Neural crest cell (in vitro differentiated cells): ENCODE measurements around the gene NRG3. TPM values are rescaled to one million over a fixed set of nuclear protein-coding genes. Genes with fewer than 3 reads are reported as not detected.
"Not testable (repeated sequence)": the region's sequence is repeated elsewhere in the genome, so short reads cannot be mapped to it uniquely, and the experiment has no call there.

Experiments used
- DNase-seq: peaks from one replicate; pipeline ENCODE4 v3.0.0; 2021; ENCODE audit warnings: low read depth, mixed read lengths, low spot score
- H3K27ac Mint-ChIP-seq: one replicate; pipeline ENCODE4 v1.8.0; 2021; ENCODE audit warnings: mild to moderate bottlenecking, mixed read lengths; ENCODE audit not compliant: unreplicated experiment
- H3K27me3 Mint-ChIP-seq: 2 replicates; pipeline ENCODE4 v1.8.0; 2021; ENCODE audit warnings: low read depth, mild to moderate bottlenecking, mixed read lengths
- H3K36me3 Mint-ChIP-seq: 2 replicates; pipeline ENCODE4 v1.8.0; 2021; ENCODE audit warnings: low read depth, mild to moderate bottlenecking, mixed read lengths
- H3K4me1 Mint-ChIP-seq: 2 replicates; pipeline ENCODE4 v1.8.0; 2021; ENCODE audit warnings: mixed read lengths
- H3K4me3 Mint-ChIP-seq: one replicate; pipeline ENCODE4 v1.8.0; 2021; ENCODE audit warnings: mild to moderate bottlenecking, mixed read lengths
- H3K9me3 Mint-ChIP-seq: 2 replicates; pipeline ENCODE4 v1.8.0; 2021; ENCODE audit warnings: mixed read lengths
- CTCF ChIP-seq: fragments of 200-600 bp; sonication (generic); conservative IDR thresholded peaks from 2 replicates; pipeline ENCODE4 v1.5.0; 2021; ENCODE audit warnings: antibody characterized with exemption, mild to moderate bottlenecking
- total RNA-seq: library from RNA; stranded (reverse); gene quantifications from 2 replicates; pipeline ENCODE4 v1.2.1, GENCODE V29; 2021

NRG3 gene
- total RNA-seq, 1 donor from 2014 or later, result 3.1 TPM

GRCh38 chr10:82660986-82661385 is 786.0 kb downstream of the NRG3 start:
- no peak for TF ChIP-seq CTCF
- Mint-ChIP-seq H3K27ac (no peak overlapping the region), H3K4me1 (peaks cover 7% of the 10 kb centered on the region), H3K4me3 (no peak overlapping the region), H3K9me3 (no peaks in the 10 kb centered on the region), H3K36me3 (no peaks in the 10 kb centered on the region), H3K27me3 (no peaks in the 10 kb centered on the region)
- DNase-seq, result no peak

GRCh38 chr10:82661701-82662100 is 786.7 kb downstream of the NRG3 start:
- Mint-ChIP-seq H3K36me3 (no peaks in the 10 kb centered on the region), H3K9me3 (no peaks in the 10 kb centered on the region), H3K27me3 (no peaks in the 10 kb centered on the region), H3K4me1 (peaks cover 7% of the 10 kb centered on the region), H3K4me3 (no peak overlapping the region), H3K27ac (no peak overlapping the region)
- no peak for TF ChIP-seq CTCF
- no peak for DNase-seq

GRCh38 chr10:82668221-82668895 is 793.4 kb downstream of the NRG3 start:
- Mint-ChIP-seq H3K27me3 (no peaks in the 10 kb centered on the region), H3K4me3 (no peak overlapping the region), H3K4me1 (no peaks in the 10 kb centered on the region), H3K9me3 (peaks cover 1% of the 10 kb centered on the region), H3K36me3 (no peaks in the 10 kb centered on the region), H3K27ac (no peak overlapping the region)
- no peak for TF ChIP-seq CTCF
- no peak for DNase-seq

GRCh38 chr10:82674036-82674435 is 799.0 kb downstream of the NRG3 start:
- no peaks in the 10 kb centered on the region for H3K36me3 Mint-ChIP-seq
- H3K9me3 Mint-ChIP-seq, result peaks cover 17% of the 10 kb centered on the region
- H3K27me3 Mint-ChIP-seq, result no peaks in the 10 kb centered on the region
- TF ChIP-seq CTCF, result no peak
- no peak for DNase-seq
- no peak overlapping the region for H3K4me3 Mint-ChIP-seq
- H3K4me1 Mint-ChIP-seq, result no peaks in the 10 kb centered on the region
- no peak overlapping the region for H3K27ac Mint-ChIP-seq

GRCh38 chr10:82677932-82678331 is 802.9 kb downstream of the NRG3 start:
- not testable (repeated sequence) for H3K4me3 Mint-ChIP-seq, DNase-seq, H3K27ac Mint-ChIP-seq, H3K4me1 Mint-ChIP-seq, H3K27me3 Mint-ChIP-seq, H3K36me3 Mint-ChIP-seq
- peaks cover 17% of the 10 kb centered on the region for H3K9me3 Mint-ChIP-seq

- not testable (repeated sequence) for H3K36me3 Mint-ChIP-seq, H3K27ac Mint-ChIP-seq, H3K4me3 Mint-ChIP-seq, H3K27me3 Mint-ChIP-seq, H3K4me1 Mint-ChIP-seq, DNase-seq
- peaks cover 15% of the 10 kb centered on the region for H3K9me3 Mint-ChIP-seq
Observed at GRCh38 chr10:82678451-82678850, 803.5 kb downstream of the NRG3 start.
